Central memory CD4-positive, alpha-beta T cell (primary cell): Measurements from ENCODE around the gene VPS41.
"Not testable (repeated sequence)": the region's sequence is repeated elsewhere in the genome, so short reads cannot be mapped to it uniquely, and the experiment has no call there.

Source experiments
- DNase-seq: peaks from one replicate; pipeline ENCODE4 v3.0.0; 2022

VPS41 gene

DNA sequence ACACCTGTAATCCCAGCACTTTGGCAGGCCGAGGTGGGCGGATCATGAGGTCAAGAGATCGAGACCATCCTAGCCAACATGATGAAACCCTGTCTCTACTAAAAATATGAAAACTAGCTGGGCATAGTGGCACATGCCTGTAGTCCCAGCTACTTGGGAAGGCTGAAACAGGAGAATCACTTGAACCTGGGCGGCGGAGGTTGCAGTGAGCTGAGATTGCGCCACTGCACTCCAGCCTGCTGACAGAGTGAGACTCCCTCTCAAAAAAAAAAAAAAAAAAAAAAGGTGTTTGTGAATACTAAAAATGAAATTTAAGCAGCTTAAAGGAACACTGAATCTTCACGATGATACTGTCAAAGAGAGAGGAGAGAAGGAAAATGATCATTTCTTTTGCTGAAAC is 54.0 kb downstream of the VPS41 start:
- not testable (repeated sequence) for DNase-seq

DNA sequence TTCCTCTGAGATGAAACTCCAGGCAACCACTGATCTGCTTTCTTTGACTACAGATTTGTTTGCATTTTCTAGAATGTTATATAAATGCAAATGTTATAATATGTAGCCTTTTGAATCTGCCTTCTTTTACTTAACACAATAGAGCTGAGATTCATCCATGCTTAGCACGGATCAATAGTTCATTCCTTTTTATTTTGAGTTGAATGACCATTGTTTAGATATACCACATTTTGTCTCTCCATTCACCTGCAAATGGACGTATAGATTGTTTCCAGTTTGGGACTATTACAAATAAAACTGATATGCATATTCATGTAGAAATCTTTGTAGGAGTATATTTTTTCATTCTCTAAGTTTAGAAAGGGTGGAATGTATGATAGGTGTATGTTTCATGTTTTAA is 57.7 kb downstream of the VPS41 start:
- DNase-seq = no peak

DNA sequence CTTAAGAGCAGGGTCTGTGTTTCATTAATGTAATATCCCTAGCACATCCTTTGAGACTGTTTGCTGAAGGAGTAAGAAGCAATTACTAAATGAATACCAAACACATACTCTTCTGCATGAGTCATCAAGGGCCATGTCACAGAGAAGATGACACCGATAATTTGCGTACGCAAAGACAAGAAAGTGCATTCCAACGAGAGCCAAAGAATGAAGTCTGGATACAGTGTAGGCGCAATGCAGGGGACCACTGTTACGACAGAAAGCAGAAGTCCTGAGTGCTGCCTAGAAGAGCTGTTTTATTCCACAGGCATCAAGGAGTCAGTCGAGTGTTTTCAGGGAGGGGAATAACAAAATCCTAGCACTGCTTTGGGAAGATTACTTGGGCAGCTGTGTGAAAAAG is 62.7 kb downstream of the VPS41 start:
- DNase-seq = no peak

DNA sequence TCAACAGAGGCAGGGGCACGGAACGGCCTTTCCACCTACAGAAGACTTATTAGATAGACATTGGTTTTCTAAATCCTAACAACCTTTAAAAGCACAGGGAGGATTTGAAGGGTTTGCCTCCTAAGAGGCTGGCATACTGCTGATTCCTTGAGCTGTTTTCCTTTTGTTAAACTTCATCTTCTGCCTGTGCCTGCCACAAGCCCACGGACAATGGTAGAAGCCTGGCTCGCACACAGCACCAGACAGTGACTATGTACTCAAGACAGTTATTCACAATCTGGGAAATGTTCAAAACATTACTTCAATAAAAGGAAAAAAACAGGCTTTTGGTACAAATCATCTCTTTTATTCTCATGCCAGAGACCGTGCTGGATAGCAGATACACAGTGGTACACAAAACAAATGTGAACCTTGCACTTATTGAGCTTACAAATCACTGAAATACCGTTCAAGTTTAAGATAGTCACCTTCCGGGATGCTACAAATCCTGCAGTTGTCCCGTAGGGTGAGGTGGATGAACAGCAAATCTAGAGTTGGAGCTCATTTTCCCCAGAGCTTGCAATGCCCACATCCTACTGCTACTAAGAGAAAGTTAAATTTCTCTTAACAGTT is 63.9 kb downstream of the VPS41 start:
- DNase-seq = no peak

DNA sequence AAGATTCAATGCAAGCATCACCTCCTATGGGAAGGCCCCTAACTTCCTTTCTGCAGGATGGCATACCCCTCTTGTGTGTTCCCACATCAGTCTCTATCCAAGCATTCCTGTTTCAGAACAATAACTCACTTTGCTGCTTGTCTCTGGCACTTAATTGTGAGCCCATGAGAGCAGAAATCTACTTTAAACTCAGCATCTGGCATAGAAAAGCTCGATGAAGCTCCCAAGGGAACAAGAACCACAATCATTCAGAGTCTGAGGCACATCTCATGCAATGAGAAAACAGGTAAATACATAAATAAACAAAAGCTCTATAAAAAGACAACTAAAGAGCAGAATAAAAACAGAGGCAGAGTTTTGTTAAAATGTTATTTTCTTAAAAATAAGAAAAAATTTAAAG is 66.2 kb downstream of the VPS41 start:
- no peak for DNase-seq

DNA sequence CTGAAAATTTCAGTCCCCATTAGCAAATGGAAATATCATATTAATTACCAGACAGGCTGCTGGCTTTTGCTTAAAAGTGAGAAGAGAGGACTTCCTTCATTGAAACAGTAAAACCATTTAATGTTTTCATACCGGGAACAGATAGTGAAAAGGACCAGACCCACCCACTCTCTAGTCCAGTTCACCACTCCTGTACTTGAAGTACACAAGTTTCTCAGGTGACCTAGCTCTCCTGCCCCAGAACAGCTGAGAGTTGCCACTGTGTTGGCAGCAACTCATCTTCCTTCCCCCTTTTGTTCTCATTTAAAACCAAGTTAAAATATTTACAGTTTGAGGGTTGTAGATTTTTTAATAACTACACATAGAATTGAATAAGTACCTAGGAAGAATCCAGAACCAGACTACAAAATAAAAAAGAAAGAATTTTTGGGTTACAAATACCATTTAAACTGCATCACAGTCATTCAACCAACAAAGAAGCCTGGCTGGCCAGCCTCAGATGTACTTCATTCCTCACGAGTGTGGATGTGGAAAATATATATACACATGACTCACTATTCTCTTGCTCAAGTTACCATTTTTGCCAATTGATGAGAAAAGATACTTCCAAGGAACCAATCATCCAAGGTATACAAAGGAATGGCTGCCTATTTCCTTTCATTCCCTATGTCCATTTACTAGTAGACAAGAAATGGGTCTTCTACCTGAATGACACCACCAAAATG is 68.1 kb downstream of the VPS41 start:
- DNase-seq = no peak

DNA sequence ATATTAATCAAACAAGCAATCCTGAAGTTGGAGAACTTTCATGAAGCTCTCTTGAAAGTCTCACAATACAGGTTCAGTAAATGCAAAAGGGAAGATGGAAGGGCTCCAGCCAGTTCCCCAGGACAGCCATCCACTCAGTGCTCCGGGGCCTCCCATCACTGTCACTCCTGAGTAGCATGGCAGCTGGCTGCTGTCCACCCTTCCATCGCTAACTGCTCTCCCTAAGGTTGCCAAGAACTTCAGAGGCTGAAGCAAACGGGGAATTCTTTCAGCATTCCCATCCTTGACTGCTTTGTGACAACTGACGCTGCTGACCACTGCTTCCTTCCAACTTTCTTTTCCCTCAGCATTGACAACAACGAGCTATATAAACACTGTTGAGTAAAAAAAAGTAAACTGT is 69.1 kb downstream of the VPS41 start:
- DNase-seq = no peak

DNA sequence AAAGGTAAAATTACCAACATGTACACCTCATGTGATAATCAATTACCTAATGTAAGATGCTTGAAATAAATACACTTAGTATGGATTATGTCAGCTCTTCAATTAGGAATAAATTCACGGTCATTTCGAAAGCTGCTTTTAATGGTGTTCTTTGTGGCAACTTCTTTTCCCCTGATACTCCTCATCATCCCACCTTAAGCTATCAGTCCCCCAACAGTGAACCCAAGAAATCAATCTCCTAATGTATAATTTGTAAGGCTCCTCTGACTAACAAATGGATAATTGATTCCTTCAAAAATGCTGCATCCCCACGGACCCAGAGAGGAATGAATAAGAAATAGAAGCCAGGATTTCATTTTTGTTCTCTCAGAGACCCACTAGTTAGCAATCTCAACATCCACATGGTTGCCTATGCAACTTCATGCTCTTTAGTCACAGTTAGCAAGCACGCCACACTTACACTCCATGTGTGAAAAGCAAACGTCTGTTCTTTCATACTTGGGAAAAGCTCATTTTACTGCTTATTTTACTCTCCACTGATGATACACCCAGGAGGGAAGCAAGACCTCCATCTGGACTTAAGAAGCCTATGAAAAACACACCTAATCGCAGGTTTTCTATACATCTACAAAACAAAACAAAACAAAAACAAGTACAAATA is 70.1 kb downstream of the VPS41 start:
- no peak for DNase-seq

DNA sequence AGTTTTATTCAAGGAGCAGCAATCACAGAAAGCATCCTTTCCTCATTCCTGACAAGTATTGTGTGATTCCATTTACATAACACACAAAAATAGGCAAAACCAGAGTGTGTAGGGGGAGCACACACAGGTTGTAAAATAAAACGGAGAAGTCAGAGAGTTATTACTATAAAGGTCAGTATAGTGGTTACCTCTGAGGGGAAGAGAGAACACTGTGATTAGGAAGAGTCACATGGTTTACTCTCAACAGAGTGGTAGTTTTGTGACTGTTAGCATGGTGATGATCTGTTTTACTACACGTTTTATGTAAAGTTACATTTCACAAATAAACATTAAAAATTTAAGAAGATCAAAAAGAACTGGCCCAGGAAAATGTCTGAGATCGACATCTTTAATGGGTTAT is 74.6 kb downstream of the VPS41 start:
- no peak for DNase-seq

DNA sequence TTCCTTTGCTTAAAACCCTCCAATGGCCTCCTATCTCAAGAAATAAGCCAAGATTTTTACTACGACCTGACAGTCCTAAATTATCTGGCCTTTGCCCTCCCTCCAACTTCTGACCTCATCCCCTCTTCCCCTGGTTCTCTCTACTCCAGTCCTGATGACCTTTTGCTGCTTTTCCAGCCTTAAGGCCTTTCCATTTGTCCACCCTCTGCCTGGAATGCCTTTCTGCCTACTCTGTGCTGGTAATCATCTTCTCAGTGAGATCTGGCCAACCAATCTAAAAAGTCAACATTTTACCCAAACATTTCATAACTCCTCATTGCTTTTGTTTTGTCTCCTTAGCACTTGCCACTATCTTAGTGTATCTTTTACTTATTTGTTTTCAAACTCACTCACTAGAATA is 75.7 kb downstream of the VPS41 start:
- DNase-seq = no peak

DNA sequence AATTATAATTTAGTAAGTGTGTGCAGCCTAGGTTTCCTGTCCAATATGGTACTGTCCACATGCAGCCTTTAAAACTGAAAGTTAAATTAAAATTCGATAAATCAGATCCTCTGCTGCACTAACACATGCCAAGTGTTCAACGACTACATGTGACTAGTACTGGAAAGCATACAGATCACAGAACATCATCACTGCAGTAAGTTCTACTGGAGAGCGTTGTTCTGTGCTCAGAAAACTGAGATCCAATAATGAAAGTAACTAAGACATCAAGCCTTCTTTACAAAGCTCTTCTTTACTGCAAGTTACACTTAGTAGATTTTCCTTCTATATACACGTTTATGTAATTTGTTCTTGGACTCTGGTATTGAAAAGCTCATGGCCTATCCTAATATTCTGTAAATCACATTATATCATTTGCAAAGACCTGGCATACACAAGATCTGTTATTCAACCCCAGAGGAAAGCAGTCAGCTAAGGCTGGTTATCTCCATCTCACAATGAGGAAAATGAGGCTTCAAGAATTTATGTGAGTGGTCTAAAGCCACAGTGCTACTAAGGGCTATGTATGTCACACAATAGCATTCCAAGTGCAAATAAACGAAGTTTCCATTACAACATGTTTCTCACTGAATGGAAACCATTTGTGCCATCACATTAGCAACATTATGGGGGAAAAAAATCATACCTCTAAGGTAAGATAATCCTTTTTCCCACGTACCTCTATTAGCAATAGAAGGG is 77.6 kb downstream of the VPS41 start:
- DNase-seq = no peak

DNA sequence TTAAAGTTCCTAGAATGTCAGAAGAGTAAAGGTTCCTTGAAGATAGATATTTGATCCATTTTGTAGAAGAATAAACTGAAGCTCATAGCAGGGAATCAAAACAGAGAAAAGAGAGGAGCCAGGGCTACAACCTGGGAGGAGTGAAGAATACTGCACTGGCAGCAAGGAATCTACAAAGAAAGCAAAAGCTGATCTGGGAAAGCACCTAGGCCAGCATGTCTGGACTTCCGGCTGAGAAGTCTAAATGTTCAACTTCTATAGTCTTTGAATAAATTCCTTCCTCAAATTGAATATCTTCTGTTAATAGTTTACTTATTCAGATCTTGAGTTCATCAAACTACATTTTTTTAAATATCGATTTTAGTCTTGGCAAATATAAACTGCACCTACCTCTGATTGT is 78.2 kb downstream of the VPS41 start:
- DNase-seq = no peak

DNA sequence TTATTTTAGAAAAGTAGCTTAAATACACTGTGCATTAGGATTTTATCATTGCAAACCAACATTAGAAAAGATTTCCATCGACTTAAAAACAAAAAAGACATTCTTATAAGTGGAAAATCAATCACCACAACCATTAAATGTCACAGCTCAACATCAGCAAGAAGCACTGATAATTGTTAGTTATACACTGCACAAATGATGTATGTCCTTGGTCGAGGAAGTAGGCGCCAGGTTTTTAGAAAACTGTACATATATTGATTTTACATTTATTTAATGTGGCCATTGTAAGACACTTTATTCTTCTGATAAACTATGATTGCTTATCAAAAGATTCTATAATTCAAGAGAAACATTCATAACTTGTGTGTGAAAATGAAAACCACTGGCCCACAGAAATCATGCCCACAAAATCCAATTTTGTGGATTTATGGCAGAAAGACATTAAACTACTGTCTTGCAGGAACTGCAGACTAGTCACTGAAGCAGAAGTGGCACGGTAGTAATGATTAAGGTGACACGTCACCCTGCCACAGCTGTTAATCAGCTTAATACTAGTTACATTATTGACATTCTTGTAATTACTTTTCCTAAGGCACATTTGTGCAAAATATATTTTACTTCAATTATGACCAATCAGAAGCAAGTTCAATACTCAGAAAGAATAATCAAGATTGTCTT is 79.4 kb downstream of the VPS41 start:
- no peak for DNase-seq

DNA sequence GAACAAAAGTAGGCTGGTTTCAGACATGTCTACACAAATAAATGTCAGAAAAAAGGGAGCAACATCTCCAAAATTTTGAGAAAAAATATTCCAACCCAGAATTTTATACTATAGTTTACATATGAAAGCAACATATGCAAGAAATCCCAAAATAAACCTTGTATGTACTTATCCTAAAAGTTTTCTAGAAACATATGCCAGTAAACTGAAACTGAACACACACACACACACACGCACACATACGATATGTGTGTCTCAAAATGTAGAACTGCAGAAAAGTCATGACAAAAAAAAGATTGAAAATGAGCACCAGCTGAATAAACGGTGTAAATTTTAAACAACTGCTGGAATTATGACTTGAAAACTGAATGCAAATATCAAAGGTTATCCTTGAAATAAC is 81.0 kb downstream of the VPS41 start:
- no peak for DNase-seq

DNA sequence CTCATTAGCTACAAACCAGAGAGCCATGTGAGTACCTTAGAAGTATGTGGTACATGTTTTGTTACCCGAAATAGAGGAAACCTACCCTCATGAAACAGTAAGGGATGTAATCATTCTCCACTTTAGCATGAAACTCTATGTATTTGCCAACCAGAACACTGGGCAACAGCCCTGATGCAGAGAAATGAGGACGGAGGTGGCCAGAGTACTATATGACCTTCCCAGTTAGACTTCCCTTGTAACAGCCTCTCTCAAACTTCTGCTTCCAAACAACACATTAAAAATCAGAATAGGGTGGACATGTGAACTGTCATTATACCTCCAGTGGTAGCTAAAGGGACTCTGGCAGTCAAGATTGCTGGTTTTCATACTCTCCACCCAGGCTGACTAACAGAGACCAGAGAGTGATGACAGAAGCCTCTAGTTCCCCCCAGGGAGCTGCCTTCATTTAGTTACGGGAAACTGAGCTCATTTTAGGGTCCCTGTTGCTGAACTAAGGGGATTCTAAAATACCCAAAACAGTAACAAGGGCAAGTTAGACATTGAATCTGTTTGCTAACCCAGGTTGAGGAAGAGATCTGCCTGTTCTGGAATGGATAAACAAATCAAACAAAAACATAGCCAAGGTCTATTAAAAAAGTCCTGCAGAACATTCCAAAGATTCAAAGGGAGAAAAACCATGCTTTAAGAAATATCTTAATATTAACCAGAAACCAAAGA is 83.1 kb downstream of the VPS41 start:
- DNase-seq = no peak

DNA sequence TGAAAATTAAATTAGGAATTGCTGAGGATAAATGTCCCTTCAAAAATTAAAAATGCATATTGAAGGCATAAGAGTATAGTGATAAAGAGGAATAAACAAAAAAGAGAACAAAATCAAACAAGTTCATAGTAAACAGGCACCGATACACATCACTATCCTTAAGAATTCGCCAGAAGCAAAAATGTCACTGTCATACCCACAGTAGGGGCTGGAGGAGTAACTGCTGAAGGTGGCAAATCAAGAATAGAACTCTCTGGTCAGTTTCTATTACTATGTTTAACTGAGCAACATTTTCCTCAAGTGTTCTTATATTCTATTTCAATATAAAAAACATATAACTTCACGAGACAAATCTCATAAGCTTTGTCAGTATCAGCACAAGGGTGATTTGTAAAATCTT is 84.0 kb downstream of the VPS41 start:
- DNase-seq = no peak

DNA sequence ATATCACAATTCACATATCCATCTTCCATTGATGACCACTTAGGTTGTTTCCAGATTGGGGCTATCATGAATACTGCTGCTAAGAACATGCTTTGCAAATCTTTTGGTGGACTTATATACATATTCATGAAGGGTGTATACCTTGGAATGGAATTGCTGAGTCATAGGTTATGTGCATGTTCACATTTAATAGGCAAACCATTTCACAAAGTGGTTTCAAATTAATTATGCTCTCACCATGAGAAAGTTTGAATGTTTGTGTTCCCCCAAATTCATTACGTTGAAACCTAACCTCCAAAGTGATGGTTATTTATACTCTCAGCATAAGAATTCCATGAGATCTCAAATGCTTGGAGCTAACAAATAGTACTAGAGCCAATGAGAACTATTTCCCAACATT is 86.4 kb downstream of the VPS41 start:
- no peak for DNase-seq

DNA sequence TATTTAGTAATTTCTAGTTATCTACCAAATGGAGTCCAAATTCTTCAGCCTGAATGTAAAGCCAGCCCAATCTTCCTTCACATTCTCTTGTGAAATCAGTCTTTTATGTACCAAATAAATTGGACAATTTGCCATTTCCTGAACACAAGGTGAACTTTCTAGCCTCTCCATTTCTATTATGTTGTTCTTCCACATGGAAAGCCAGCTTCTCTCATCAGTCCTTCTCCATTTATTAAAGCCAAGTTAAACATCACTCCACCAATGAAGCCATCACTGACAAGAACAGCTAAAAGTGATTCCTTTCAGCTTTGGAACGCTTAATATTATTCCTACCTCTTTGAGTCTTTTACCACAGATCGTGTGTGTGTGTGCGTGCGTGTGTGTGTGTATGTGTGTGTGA is 88.4 kb downstream of the VPS41 start:
- DNase-seq = no peak

DNA sequence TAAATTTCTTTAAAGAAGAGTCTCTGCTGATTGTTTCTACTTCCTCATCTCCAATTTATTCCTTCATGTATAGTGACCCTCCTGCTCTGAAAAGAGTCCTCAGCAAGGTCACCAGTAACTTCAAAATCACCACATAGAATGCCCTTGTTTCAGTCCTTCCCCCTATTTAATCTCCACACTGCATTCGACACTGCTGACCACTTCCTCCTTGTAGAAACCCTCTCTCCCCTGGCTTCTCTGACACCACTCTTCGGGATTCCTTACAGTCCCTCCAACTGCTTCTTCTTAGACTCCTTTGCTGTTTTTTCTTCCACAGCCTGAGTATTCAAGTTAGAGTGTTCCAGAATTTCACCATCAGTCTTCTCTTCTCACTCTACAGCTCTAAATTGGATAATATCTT is 89.5 kb downstream of the VPS41 start:
- no peak for DNase-seq

DNA sequence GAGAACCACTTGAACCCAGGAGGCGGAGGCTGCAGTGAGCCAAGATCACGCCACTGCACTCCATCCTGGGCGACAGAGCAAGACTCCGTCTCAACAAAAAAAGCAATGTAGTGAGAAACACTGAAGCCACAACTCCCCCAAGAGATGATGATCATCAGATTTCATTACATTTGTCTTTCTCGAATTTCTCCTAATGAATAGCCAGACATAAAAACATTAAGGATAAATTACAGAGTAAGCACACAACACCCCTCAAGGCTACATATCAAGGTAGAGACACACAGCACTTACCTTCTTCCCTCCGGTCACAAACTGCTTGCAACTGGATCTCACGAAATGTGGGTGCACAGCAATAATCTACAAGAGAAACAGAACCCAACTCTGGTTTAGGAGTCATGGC is 91.5 kb downstream of the VPS41 start:
- DNase-seq = no peak

DNA sequence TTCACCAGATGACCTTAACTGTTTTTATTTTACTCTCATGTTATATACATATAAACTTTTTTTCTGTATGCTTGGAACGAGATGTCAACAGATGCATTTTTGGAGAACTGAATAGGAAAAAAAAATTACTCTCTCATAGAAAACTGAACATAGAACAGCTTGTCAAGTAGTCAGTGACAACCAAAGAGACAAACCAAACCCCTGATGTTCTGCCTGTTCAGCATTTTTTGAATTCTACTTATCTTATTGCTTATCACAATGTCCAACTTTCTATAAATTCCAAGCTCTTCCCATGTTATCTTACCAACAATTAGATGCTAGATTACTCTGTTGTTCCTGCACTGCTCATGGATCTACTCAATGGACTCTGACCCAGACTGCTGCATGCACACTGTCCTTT is 95.2 kb downstream of the VPS41 start:
- DNase-seq = no peak

DNA sequence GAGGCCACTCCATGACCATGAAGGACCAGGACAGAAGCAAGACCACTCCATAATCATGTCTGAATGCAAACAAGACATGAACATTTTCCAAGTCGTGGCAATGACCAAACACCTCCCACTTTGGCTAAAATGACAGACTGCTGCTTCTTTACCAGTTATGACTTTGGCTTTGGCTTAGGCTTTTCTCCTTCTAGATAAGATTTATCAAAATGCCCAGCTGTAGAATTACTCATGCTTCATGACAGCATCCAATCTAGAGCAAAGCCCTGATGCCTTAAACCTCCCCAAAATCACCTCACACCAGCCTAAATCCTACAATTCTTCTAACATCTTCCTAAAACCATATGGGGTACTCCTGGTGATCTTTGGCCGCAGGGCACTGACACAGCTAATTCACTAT is 102.1 kb downstream of the VPS41 start:
- no peak for DNase-seq

DNA sequence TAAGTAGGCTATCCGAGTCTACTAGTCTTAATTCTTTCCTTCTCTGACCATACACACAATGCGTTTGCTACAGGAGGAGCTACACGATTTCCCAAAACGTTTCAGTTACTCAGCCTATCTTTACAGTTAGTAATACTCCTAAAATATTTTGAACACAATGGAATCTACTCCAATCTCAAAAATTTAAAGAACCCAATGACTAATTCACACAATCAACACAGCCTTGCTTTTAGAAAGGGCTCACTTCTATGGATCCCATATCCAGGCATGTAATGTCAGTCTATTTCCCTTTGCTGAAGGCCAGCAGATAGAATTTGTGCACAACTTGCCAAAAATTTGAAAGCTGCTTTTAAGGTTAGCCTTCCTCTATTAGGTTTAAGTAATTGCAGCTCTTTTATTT is 107.2 kb downstream of the VPS41 start:
- DNase-seq = no peak
